A549 treated with AZD9567 at 1 μM for 4 hours (cell line): Measurements from ENCODE around the gene UNC5A. TPM values are rescaled to one million over a fixed set of nuclear protein-coding genes. Genes with fewer than 3 reads are reported as not detected.

Experiments used
- total RNA-seq: library from RNA; stranded (reverse); fragments of 200-300 nt; extraction: Qiagen RNA extraction; gene quantifications from 5 replicates; pipeline ENCODE4 v1.2.3, GENCODE V29; 2022; ENCODE audit not compliant: insufficient read depth

Gene UNC5A
- 0.26 to 0.46 TPM (median 0.43 TPM) in 4 of 5 replicates, not detected in the other for total RNA-seq

GRCh38 chr5:176810081-176810597 lies at the start of gene UNC5A:
Gene UNC5A (plus strand): TSS chr5:176810559. CDS start chr5:176810751, 192 bp downstream.

DNA sequence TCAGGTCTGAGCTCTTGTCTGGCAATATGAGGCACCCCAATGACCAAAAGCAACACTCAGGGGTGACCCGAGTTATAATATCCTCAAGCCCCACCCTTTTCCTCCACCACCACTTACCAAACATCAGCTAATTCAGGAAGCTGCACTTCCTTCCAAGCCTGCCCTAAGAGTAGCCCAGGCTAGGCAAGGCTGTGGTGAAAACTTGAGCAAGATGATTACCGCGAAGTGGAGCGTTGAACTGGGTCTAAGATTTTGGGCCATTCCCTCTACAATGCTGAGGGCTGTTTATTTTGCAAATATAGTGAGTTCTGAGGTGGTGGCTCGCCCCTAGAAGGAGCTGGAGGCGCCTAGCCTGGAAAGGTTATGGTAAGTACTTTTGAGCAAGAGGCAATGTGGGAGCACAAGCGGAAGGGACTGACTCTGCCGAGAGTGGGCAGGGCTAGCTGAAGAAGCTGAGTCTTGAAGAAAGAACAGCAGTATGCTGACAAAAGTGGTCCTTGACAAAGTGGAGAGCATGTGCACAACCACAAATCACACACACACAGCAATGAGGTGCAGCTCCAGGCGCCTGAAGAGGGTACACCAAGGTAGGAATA lies 89.0 kb downstream of the UNC5A start, which contains the start of gene HK3:
HK3 (minus strand) TSS at position 51 of the 596 bp plus-strand sequence. CDS start 3,187 bp downstream, outside the sequence.

Other genes starting within 250 kb of the UNC5A start
- gene GPRIN1, start 200.4 kb upstream of the UNC5A start, total RNA-seq = 8.5 to 11.1 TPM (median 10.4 TPM) in 5 replicates
- gene SNCB, start 180.0 kb upstream of the UNC5A start, total RNA-seq = 0.63 to 1.1 TPM (median 1.1 TPM) in 4 of 5 replicates, not detected in the other
- not detected in 5 replicates for gene EIF4E1B, start 179.9 kb upstream of the UNC5A start, total RNA-seq
- gene TSPAN17, start 163.1 kb upstream of the UNC5A start, total RNA-seq = 44.0 to 65.1 TPM (median 62.1 TPM) in 5 replicates
- 0.10 to 0.28 TPM (median 0.20 TPM) in 4 of 5 replicates, not detected in the other for gene HK3, start 88.8 kb downstream of the UNC5A start, total RNA-seq
- gene UIMC1, start 196.2 kb downstream of the UNC5A start, total RNA-seq = 40.7 to 51.4 TPM (median 41.0 TPM) in 5 replicates
- 8.5 to 12.0 TPM (median 10.5 TPM) in 5 replicates for gene ZNF346, start 212.1 kb downstream of the UNC5A start, total RNA-seq